ENCODE measurements around the gene PPA1. TPM values are rescaled to one million over a fixed set of nuclear protein-coding genes. Genes with fewer than 3 reads are reported as not detected.
"Not testable (repeated sequence)": the region's sequence is repeated elsewhere in the genome, so short reads cannot be mapped to it uniquely, and the experiment has no call there.

PPA1 gene
- polyA plus RNA-seq, 1 donor (not counting 4 experiments of a cell fraction or from before 2014, with no cell fraction given) = 324 TPM

DNA sequence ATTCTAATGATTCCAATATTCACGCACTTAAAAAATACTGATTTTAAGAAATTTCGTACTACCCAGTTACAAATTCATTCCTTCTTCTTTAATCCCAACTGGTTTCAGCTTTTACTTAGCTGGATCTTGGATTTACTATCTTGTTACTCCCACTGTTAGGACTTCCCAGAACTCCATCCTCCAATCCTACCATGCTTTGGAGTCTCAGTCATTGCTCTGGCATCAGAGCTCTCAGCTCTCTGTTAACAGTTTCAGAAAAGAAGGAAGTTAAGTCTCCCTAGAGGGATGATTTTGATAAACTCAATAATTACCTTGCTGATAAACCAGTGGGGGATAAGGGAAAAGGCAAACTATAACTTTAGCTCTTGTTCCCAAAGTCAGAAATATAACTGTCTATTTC, 9.5 kb downstream of the PPA1 start:
- TF ChIP-seq, protein P1, sequence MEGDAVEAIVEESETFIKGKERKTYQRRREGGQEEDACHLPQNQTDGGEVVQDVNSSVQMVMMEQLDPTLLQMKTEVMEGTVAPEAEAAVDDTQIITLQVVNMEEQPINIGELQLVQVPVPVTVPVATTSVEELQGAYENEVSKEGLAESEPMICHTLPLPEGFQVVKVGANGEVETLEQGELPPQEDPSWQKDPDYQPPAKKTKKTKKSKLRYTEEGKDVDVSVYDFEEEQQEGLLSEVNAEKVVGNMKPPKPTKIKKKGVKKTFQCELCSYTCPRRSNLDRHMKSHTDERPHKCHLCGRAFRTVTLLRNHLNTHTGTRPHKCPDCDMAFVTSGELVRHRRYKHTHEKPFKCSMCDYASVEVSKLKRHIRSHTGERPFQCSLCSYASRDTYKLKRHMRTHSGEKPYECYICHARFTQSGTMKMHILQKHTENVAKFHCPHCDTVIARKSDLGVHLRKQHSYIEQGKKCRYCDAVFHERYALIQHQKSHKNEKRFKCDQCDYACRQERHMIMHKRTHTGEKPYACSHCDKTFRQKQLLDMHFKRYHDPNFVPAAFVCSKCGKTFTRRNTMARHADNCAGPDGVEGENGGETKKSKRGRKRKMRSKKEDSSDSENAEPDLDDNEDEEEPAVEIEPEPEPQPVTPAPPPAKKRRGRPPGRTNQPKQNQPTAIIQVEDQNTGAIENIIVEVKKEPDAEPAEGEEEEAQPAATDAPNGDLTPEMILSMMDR (optimal IDR thresholded peaks at IDR 0.05 in 1 of 3, IDR thresholded peaks at IDR 0.05 in 1 of 3, conservative IDR thresholded peaks at IDR 0.05 in 1 of 3; ENCODE audit: extremely low read depth in 1 of 3, insufficient read depth in 2 of 3, low read length in 3 of 3) = no peak
- no peak for TF ChIP-seq EZH2 (IDR thresholded peaks at IDR 0.05; ENCODE audit: low read length)
- FAIRE-seq (no peak), DNase-seq (ENCODE audit: low read depth, low spot score) (no peak)
- Histone ChIP-seq H2AFZ (ENCODE audit: control insufficient read depth, low read length) (no peak overlapping the region), H3K27ac (ENCODE audit: control insufficient read depth, insufficient read depth, low read length) (no peak overlapping the region), H3K9me1 (ENCODE audit: control insufficient read depth, extremely low read depth, insufficient read depth, low read length) (no peaks in the 10 kb centered on the region), H3K36me3 (ENCODE audit: control insufficient read depth in 2 of 2, extremely low read depth in 1 of 2, insufficient read depth in 2 of 2, low read length in 2 of 2) (peaks cover 2 to 12% of the 10 kb centered on the region in 2 experiments), H3K9ac (ENCODE audit: control insufficient read depth, extremely low read depth, insufficient read depth, low read length) (no peak overlapping the region), H3K4me1 (ENCODE audit: control insufficient read depth, extremely low read depth, insufficient read depth, low read length) (peaks cover 23% of the 10 kb centered on the region), H3K9me3 (ENCODE audit: control insufficient read depth, low read depth, low read length) (no peaks in the 10 kb centered on the region), H3K79me2 (ENCODE audit: control insufficient read depth, insufficient read depth, low read length) (peaks cover 61% of the 10 kb centered on the region), H3K4me3 (ENCODE audit: control insufficient read depth in 2 of 3, extremely low read depth in 1 of 3, insufficient read depth in 2 of 3, low read depth in 1 of 3, low read length in 3 of 3) (no peak overlapping the region), H3K4me2 (ENCODE audit: control insufficient read depth, extremely low read depth, insufficient read depth, low read depth, low read length) (no peak overlapping the region), H3K27me3 (ENCODE audit: control insufficient read depth, extremely low read depth, insufficient read depth, low read length) (no peaks in the 10 kb centered on the region), H4K20me1 (ENCODE audit: control insufficient read depth, extremely low read depth, insufficient read depth, low read length) (peaks cover 6% of the 10 kb centered on the region)
- dilution Hi-C loops (cut with MboI; ENCODE audit: extremely low pct_ligation_motif_present, low sequenced_read_pairs) = no loop called here

DNA sequence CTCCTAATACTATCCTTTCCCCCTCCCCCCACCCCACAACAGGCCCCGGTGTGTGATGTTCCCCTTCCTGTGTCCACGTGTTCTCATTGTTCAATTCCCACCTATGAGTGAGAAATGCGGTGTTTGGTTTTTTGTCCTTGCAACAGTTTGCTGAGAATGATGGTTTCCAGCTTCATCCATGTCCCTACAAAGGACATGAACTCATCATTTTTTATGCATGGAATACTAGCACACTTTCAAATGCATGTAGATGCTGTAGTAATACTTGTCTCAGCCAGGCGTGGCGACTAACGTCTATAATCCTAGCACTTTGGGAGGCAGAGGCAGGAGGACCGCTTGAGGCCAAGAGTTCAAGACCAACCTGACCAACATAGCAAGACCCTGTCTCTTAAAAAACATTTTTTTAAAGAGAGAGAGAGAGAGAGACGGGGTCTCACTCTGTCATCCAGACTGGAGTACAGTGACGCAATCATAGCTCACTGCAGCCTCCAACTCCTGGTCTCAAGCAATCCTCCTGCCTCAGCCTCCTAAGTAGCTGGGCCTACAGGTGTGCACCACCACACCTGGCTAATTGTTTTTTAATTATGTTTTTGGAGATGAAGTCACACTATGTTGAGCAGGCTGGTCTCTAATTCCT, 10.3 kb downstream of the PPA1 start:
- DNase-seq (ENCODE audit: low read depth, low spot score); H3K4me3 ChIP-seq (ENCODE audit: control insufficient read depth in 2 of 3, extremely low read depth in 1 of 3, insufficient read depth in 2 of 3, low read depth in 1 of 3, low read length in 3 of 3); dilution Hi-C loops (cut with MboI; ENCODE audit: extremely low pct_ligation_motif_present, low sequenced_read_pairs); H3K27me3 ChIP-seq (ENCODE audit: control insufficient read depth, extremely low read depth, insufficient read depth, low read length); FAIRE-seq; H3K4me2 ChIP-seq (ENCODE audit: control insufficient read depth, extremely low read depth, insufficient read depth, low read depth, low read length); H3K36me3 ChIP-seq (ENCODE audit: control insufficient read depth in 2 of 2, extremely low read depth in 1 of 2, insufficient read depth in 2 of 2, low read length in 2 of 2); H3K9me1 ChIP-seq (ENCODE audit: control insufficient read depth, extremely low read depth, insufficient read depth, low read length); H4K20me1 ChIP-seq (ENCODE audit: control insufficient read depth, extremely low read depth, insufficient read depth, low read length); H3K9ac ChIP-seq (ENCODE audit: control insufficient read depth, extremely low read depth, insufficient read depth, low read length); H3K9me3 ChIP-seq (ENCODE audit: control insufficient read depth, low read depth, low read length); H2AFZ ChIP-seq (ENCODE audit: control insufficient read depth, low read length): not testable (repeated sequence)
- H3K4me1 ChIP-seq (ENCODE audit: control insufficient read depth, extremely low read depth, insufficient read depth, low read length) = peaks cover 15% of the 10 kb centered on the region
- peak overlapping the region; percentile 44 for H3K27ac ChIP-seq (ENCODE audit: control insufficient read depth, insufficient read depth, low read length)
- H3K79me2 ChIP-seq (ENCODE audit: control insufficient read depth, insufficient read depth, low read length) = peaks cover 55% of the 10 kb centered on the region

DNA sequence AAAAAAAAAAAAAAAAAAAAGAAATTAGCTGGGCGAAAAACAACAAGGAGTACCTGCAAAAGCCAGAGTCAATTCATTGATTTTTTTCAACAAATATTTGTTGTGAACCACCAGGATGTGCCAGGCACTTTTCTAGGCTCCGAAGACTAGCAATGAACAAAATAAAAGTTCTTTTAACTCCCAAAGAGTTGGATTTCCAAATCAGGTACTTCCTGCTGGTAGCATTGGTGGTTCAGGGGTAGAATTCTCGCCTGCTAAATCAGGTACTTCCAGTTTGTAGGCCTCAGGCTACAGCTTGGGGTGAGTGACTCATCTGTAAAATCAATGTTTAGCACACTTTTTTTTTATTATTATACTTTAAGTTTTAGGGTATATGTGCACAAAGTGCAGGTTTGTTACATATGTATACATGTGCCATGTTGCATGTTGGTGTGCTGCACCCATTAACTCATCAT, 10.9 kb downstream of the PPA1 start:
- H3K36me3 ChIP-seq (ENCODE audit: control insufficient read depth in 2 of 2, extremely low read depth in 1 of 2, insufficient read depth in 2 of 2, low read length in 2 of 2) = peaks cover 4% of the 10 kb centered on the region in 2 experiments
- no peak overlapping the region for H2AFZ ChIP-seq (ENCODE audit: control insufficient read depth, low read length)
- FAIRE-seq (no peak), DNase-seq (ENCODE audit: low read depth, low spot score) (peak; percentile 57)
- H3K9me1 ChIP-seq (ENCODE audit: control insufficient read depth, extremely low read depth, insufficient read depth, low read length) = no peaks in the 10 kb centered on the region
- dilution Hi-C loops (cut with MboI; ENCODE audit: extremely low pct_ligation_motif_present, low sequenced_read_pairs) = no loop called here
- H4K20me1 ChIP-seq (ENCODE audit: control insufficient read depth, extremely low read depth, insufficient read depth, low read length) = peaks cover 6% of the 10 kb centered on the region
- no peak for TF ChIP-seq EZH2 (IDR thresholded peaks at IDR 0.05; ENCODE audit: low read length)
- TF ChIP-seq, protein P1 (optimal IDR thresholded peaks at IDR 0.05 in 1 of 3, IDR thresholded peaks at IDR 0.05 in 1 of 3, conservative IDR thresholded peaks at IDR 0.05 in 1 of 3; ENCODE audit: extremely low read depth in 1 of 3, insufficient read depth in 2 of 3, low read length in 3 of 3) = no peak
- H3K4me2 ChIP-seq (ENCODE audit: control insufficient read depth, extremely low read depth, insufficient read depth, low read depth, low read length) = peak overlapping the region; percentile 61
- H3K27ac ChIP-seq (ENCODE audit: control insufficient read depth, insufficient read depth, low read length) = peak overlapping the region; percentile 44
- no peaks in the 10 kb centered on the region for H3K9me3 ChIP-seq (ENCODE audit: control insufficient read depth, low read depth, low read length)
- peaks cover 50% of the 10 kb centered on the region for H3K79me2 ChIP-seq (ENCODE audit: control insufficient read depth, insufficient read depth, low read length)
- no peak overlapping the region for H3K4me3 ChIP-seq (ENCODE audit: control insufficient read depth in 2 of 3, extremely low read depth in 1 of 3, insufficient read depth in 2 of 3, low read depth in 1 of 3, low read length in 3 of 3)
- H3K9ac ChIP-seq (ENCODE audit: control insufficient read depth, extremely low read depth, insufficient read depth, low read length) = no peak overlapping the region
- H3K4me1 ChIP-seq (ENCODE audit: control insufficient read depth, extremely low read depth, insufficient read depth, low read length) = peaks cover 13% of the 10 kb centered on the region
- H3K27me3 ChIP-seq (ENCODE audit: control insufficient read depth, extremely low read depth, insufficient read depth, low read length) = no peaks in the 10 kb centered on the region

Data from keratinocyte (primary cell).